GM19043 (cell line): ENCODE data around the gene ECI1.
"Not testable (repeated sequence)": the region's sequence is repeated elsewhere in the genome, so short reads cannot be mapped to it uniquely, and the experiment has no call there.

ENCODE experiments used
- ATAC-seq: cut with Tn5 transposase; IDR thresholded peaks from one replicate; pipeline ENCODE4 v1.9.1; 2021; ENCODE audit warnings: low read depth; ENCODE audit not compliant: unreplicated experiment

The ECI1 gene

DNA sequence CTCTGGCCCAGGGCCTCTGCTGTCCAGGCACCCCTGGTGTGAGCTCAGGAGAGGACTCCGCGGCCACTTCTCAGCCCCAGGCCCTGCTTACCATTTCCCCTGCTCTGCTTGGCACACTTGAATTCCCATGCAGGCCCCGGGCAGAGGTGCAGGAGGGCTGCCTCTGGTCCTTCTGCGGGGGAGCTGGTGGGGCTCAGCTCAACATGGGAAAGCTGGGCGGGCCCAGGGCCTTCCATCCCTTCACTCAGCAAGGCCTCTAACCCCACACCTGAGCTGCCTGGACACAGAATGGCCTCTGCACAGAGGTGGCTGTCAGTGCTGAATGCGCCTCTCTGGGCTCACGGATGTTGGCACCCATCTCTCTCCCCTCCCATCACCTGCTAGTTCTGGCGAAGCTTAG lies 29.1 kb upstream of the ECI1 start:
- ATAC-seq, result no peak

DNA sequence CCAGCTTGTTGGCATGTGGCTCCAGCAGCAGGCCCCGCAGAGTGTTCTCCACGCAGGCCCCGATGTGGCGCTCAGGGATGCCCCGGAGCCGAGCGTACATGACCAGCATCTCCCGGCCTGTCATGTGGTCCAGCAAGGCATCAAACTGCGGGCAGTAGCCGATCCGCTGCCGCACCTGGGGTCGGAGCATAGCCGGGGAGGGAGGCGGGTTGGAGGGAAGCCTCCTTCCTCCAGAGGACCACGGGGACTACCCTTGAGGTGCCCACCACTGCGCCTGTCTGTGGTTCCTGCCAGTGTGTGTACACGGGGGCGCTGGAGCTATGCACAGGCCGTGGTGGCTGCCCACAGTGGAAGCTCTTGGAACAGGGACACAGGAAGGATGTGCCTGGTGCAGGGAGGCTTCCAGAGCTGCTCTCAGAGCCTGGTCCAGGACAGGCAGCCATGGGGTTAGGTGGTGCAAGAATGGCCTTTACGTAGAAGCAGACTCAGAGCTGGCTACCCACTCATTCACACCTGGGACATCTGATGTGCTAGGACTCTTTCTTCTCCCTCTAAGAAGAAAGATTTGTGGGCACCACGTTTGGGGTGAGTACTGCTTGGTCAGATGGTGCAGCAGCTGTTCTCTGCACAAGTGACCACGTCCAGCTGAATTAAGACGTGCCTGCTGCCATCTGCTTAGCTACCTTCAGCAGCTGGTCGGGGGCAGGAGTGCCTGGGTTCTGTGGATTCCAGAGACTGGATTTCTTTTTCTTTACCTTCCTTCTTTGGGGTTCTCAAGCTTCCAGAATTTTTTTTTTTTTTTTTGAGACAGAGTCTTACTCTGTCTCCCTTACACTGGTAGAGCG lies 27.8 kb upstream of the ECI1 start:
- ATAC-seq, result no peak

DNA sequence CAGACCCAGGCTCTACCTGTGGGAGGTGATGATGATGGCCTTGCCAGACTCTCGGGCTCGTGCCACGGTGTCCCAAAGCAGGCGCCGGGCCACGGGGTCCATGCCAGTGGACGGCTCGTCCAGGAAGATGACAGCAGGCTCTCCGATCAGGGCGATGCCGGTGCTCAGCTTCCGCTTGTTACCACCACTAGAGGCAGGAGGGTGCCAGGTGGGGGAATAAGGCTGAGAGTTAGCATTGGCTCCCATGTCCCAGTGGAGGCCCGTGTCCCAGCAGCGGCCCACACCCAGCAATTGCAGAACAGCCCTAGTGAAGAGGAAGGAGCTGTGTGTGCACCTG lies 26.9 kb upstream of the ECI1 start:
- no peak for ATAC-seq

DNA sequence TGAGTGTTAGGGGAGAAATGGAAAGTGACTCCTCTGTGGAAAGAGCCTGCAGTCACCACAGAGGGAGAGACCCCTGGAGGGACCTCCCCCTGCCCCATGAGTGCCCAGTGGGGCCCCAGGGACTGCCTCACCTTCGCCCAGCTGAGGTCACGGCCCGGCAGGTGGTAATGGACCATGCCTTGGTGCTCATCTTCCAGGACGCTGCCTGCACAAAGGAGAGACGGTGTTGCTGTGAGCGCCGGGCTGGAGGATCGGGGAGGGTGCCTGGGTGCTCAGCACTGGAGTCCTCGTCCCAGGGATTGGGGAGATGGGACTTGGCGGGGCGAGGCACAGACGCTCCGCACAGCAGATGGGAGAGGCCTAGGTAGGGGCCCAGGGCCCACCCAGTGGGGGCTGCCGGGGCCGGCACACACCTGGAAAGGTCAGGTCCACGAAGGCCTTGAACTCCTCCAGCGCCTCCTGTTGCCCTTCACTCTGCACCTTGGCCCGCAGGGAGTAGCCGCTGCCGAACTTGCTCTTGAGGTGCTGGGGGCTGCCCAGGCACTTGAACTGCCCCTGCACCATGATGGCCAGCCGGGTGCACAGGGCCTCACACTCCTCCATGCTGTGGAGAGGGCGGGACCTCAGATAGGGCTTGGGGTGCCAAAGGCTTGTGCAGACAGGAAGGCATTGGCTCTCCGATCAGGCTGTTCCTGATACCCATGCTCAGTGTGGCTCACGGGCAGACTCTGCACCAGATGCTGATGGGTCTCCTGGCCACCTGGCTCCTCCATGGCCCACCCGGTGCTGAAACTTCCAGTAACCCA lies 26.3 kb upstream of the ECI1 start:
- no peak for ATAC-seq

DNA sequence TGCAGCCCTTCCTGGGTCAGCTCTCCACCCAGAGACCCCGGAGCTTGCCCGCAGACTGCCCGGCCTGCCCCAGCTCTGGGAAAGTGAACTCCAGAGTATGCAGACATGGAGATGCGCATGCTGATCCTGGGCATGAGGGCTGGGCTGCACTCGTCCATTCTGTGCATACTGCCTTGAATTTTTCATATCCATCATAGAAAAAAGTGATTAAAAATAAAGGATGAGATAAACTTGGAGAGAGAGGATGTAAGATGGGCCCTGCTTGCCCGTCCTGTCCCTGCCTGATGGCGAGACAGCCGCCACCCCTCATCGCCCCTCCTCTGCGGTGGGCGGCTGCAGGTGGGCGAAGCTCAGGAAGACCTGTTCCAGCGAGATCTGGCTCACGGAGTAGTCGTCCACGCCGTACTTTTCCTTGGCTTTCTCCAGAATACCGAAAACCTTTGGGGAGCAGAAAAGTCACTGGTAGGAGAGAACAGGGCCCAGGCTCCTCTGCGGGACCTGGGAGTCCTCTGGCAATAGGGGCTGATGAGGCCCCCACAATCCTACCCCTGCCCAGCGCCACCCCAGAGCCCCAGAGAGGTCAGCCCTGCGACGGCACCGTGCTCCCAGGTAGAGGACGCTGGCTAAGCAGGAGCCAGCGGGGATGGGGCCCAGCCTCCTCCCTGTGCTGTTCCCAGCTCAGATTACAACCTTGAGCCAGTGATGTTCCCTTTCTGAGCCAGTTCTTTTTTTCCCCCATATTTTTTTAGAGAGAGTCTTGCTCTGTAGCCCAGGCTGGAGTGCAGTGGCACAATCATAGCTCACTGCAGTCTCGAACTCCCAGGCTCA lies 25.2 kb upstream of the ECI1 start:
- no peak for ATAC-seq

DNA sequence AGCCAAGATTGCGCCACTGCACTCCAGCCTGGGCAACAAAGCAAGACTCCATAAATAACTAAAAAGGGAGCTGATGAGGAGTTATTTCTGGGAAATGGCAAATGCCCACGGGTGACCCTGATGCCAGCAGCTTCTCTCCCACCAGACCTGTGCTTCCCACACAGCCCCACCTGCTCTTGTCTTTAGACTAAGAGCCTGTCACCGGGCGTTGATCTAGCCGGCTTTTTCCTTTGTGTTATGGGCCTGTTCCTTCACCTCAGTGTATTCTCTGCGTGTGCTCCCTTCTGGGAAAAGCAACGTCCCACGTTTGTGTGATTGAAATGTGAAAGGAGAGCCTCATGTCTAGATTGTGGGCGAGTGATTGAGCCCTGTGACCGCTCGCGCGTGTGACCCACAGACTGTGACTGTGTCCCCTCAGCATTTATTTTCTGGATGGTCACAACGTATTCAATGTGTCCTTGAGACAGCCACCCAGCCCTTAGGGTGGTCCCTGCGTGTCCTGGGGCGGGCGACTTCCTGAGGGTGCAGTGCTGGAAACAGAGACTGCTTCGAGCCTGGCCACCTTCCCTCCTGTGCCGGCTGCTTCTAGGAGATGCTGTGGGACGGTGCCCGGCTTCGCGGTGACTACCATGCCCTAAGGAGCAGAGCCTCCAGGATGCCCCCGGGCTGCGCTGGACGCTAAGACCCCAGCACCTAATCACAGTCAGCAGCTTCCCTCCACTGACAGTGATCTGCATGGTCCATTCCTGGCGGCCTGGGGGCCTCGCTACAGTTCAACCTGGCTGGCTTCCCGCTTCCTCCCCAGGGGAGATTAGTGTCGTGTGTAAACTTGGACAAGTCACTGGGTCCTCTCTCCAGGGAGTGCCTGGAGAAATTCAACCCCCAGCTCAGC lies 24.3 kb upstream of the ECI1 start:
- no peak for ATAC-seq

DNA sequence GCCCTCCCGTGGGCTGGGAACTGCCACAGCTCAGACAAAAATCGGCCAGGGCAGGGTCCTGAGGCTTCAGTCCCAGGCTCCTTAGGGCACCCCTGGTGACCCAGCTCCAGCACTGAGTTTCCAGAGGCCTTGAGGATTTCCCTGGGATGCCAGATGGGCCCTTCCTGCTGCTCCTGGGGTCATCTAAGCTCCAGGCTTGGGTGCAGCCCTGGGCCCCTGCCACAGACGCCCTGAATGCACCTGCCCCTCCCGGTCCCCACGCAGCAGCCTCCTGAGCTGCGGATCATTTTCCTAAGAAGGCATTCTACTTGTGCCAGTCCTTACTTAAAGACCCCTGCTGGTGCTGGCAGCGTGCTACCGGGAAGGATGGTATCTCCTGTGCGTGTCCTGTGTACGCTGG lies 22.5 kb upstream of the ECI1 start:
- no peak for ATAC-seq

DNA sequence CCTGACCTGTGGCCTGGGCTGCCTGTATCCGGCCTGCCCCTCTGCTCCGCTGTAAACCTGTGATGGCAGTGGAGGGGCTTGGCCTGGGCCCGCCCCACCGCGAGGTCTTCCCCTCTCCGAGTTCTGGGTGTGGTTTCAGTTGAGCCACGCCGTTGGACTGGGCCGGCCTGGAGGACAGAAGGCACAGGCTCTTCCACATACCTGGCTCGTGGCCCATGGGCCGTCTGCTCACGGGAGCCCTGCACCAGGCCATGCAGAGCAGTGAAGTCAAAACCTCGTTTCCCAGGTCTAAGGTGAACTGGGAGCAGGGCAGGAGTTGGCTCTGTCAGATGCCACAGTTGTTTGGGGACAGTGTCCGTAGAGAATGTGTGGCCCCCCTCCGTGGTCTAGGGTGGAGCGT lies 22.1 kb upstream of the ECI1 start:
- ATAC-seq, result no peak

DNA sequence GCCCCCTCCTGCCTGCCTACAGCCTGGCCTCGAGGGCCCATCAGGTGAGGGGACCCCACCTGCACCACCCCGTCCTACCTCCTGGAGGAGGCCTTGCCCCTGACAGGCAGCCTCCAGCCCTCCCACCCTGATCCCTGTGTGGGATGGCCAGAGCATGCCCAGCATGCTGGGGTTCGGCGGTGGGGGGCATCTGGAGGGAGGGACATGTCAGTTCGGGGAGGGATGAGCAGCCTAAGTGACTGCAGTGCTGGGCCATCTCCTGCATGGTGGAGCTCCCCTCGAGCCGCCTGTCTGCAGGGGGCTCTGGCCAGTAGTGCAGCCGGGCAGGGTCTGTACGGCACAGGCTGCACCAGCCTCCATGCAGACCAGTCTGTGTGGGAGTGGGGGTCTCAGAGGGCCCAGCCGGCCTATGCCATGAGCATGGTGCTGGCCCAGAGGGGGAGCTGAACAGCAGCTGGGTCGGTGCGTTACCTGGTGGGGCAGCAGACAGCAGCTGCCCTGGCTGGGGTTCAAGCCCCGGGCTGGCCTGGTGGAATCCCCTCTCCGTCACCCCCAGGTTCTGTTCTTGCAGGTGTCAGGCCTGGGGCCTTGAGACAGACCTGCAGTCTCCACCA lies 20.6 kb upstream of the ECI1 start:
- ATAC-seq, result no peak

DNA sequence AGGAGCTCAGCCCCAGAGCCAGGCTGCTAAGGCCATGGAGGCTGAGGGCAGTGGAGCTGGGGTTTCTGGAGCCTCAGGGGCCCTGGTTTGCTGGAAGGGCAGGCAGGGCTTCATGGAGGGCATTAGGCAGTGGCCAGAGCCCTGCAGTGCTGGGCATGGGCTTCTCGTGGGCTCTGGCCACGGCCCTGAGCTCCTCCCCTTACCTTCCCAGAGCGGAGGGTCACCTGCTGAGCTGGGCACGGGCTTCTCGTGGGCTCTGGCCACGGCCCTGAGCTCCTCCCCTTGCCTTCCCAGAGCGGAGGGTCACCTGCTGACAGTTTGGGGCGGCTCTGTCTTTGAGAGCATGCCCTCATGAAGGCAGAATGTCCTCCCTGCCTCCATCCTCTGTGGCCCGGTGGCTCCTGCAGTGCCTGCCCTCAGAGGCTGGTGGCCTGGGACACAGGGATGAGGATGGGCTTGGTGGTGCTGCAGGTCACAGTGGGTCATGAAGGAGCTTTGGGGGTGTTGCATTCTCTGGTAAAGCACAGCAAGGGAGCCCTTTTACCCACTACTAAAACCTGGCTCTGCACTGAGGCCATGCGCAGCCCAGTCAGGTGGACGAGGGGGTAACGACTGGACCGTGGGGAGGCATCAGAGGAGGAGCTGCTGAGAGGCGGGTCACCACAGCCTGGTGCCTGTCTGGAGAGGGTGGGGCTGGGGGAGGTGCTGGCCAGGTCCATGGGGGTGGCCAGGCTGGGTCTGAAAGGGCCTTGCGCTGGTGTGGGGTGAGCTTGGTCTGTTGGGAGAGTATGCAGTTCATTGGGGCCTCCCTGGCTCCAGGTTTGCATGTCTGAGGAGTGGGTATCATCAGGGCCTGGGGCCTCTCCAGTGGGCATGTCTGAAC lies 19.4 kb upstream of the ECI1 start:
- ATAC-seq, result no peak

DNA sequence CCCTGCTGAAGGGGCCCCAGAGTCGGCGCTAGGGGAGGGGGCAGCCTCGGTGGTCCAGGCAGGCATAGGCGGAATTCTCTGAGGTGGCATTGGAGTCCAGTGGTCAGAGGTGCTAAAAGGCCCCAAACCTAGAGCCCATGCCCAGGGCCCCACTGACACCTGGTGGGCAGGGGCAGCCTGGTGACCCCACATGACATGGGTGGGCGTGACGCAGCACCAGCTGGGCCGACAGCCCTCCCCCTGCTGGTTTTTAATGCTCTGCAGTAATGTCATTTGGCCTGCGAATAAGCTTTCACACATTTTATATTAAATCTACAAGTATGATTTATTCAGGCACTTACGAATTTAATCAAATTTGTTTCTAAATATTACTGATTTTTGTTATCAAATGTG lies 18.7 kb upstream of the ECI1 start:
- no peak for ATAC-seq

DNA sequence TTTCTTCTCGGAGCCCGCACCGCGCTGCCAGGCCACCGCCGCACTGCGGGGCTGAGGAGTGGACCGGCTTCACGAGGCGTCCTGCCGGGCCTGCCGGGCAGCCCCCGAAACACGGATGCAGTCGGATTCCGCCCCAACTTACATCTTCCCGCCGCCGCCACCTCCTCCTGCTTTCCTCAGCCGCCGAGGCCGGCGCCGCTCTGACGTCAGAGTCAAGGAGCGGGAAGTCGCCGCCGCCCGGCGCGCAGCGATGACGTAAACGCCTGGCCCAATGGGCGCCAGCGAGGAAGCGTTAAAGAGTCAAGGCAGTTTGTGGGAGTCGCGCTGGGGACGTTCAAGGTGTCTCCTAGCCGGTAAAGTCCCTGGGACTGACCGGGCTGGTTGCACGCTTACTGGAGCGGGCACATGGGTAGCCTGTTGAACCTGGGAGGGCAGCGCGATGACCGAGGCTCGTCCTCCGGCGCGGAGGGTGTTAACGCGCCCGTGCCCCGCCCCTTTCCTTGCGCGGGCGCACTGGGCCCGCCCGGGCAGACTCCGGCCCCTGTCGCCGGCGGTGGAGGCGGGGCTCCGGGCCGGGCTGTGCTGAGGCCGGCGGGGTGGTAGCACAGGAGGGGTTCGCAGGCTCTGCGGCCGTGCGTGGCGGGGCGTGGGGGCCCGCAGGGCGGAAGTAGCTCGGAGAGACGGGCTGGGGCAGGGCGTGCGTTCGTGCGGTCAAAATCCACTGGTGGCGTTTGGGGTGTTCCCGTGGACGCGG lies 16.7 kb upstream of the ECI1 start, which contains the start of gene RNPS1:
RNPS1 (minus strand) TSS at position 214 of the 754 bp plus-strand sequence. CDS start 3,483 bp downstream, outside the sequence.
- ATAC-seq, result peak; percentile 75

DNA sequence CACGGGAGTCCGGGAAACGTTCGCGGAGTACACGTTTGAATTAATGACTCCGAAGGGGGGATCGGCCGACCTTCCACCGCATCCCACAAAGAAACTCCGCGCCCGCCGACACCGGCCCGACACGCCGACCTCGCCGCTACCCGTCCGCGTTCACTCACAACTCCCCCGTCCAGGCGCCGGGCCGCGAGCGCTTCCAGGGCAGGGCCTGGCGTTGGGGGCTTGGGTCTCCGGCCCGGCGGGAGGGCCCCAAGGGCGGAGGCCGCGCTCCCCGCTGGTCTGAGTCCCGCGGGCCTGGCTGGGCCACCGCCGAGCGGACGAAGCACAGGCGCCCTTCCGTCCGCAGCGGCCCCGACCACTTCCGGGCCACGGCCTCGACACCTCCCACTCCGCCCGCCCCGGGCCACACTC lies 16.1 kb upstream of the ECI1 start:
- peak; percentile 47 for ATAC-seq

DNA sequence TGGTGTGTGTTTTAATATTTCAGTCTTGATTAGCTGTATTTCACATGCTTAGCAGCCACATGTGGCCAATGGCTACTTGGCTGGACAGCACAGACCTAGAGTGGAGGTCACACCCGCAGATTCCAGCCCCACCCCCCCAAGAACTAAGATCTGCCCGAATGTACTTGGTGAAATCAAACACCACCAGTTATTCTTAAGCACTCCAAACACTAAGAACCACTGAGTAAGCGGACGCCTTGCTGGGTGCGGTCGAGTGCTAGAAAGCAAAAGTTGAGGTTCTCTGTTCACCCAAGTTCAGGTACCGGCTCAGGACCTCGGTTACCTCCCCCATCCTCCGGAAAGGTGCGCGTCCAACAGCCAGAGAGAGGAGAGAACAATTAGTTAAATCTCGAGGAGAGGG lies 15.5 kb upstream of the ECI1 start:
- ATAC-seq, result not testable (repeated sequence)

DNA sequence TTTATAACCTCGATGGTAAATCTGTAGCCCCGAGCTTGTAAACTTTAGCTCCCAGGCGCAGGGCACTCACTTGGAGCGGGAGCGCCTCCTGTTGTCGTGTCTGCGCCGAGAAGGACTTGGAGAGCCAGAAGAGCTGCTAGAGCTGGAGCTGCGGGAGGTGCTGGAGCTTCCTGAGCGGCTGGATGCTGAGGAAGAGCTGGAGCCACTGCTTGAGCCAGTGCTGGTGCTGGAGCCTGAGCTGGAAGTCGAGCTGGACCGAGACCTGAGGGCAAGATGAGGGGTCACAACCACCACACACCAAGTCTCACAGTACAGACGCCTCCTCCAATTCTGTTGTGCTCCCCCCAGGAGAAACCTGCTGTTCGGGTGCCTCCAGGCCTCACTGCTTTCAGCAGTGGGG lies 11.6 kb upstream of the ECI1 start:
- ATAC-seq, result not testable (repeated sequence)

DNA sequence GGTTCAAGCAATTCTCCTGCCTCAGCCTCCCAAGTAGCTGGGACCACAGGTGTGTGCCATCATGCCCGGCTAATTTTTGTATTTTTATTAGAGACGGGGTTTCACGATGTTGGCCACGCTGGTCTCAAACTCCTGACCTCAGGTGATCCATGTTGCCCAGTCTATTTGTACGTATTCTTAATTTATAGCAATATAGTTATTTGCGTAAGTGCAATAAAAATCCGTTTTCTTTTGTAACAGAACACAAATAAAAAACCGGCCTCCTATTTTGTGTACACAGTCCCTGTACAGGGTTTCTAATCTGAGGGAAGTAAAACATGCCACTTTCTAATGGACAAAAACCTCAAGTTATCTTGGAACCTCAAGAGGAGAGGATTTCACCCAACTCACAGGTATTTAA lies 8.9 kb upstream of the ECI1 start:
- ATAC-seq, result no peak

DNA sequence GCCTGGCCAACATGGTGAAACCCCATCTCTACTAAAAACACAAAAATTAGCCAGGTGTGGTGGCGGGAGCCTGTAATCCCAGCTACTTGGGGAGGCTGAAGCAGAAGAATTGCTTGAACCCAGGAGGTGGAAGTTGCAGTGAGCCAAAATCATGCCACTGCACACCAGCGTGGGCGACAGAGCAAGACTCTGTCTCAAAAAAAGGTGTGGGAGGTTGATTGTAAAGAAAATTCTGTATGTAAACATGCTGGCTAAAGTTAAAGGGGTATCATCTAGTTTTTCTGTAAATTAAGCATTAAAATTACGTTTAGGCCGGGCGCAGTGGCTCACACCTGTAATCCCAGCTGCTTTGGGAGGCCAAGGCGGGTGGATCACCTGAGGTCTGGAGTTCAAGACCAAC lies 7.1 kb upstream of the ECI1 start:
- not testable (repeated sequence) for ATAC-seq

DNA sequence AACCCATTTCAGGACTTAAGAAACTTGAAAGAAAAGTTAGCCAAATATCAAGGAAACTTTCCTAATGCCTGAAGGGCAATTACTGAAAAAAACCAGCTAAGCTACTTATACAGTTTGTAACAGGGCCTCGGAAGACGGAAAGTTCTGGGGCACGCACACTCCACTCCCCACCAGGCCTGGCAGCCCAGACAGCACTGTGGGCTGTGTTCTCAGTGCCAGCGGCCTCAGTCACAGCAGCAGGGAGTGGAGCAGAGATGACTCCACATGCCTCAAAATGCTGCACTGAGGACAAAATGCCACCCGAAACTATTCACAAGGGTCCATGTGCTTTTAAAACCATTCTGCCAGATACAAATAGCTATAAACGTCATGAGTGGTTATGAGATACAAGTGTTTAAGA lies 6.3 kb upstream of the ECI1 start:
- ATAC-seq, result no peak
